HCT116 (cell line): ENCODE measurements around the gene PIEZO2. TPM values are rescaled to one million over a fixed set of nuclear protein-coding genes. Genes with fewer than 3 reads are reported as not detected.

ENCODE experiments used
- ATAC-seq: fragments of 200-7000 bp; cut with Tn5 transposase; 2 replicates; pipeline ENCODE4 v1.9.1; 2020; ENCODE audit warnings: mild to moderate bottlenecking, moderate library complexity
- BruUV-seq: library from RNA; stranded (reverse); fragments of 400-500 nt; replicated peaks from 2 replicates; lab custom pipeline; 2021; lab: Mats Ljungman, UMichigan
- CTCF ChIA-PET: fragments of 300-600 bp; sonication (Branson Sonifier 250); formaldehyde crosslinking; loops from one replicate; lab custom pipeline; 2021; ENCODE audit warnings: antibody characterized with exemption; lab: Charles Lee
- POLR2A ChIA-PET: fragments of 300-600, 350-600 bp; sonication (Branson Sonifier 250); formaldehyde crosslinking; loops from one replicate; lab custom pipeline; 2021; ENCODE audit warnings: antibody characterized with exemption; lab: Charles Lee
- RAD21 ChIA-PET, 2 experiments: fragments of 300-600 bp; sonication (Branson Sonifier 250); formaldehyde crosslinking; loops; one replicate each; lab custom pipeline; 2023; ENCODE audit warnings: low total read pairs in 2 of 2; ENCODE audit not compliant: uncharacterized antibody in 2 of 2, unreplicated experiment in 2 of 2, low non-redundant PET in 1 of 2; lab: Charles Lee
- DNase-seq: peaks from one replicate; pipeline ENCODE4 v3.0.0-alpha.2; 2010; ENCODE audit warnings: low read depth, low spot score
- H2AFZ ChIP-seq: fragments of 200-600 bp; shearing (Covaris generic), sonication (generic); 2 replicates; pipeline ENCODE4 v1.6.1; 2017; ENCODE audit warnings: low read depth, mixed run types, mixed read lengths, antibody characterized with exemption, low read length; ENCODE audit not compliant: poor library complexity, severe bottlenecking
- H3K27ac ChIP-seq: 2 replicates; pipeline ENCODE4 v1.5.1; 2012; ENCODE audit warnings: low read depth, low read length
- H3K27me3 ChIP-seq: fragments of 200-600 bp; sonication (generic); 2 replicates; pipeline ENCODE4 v1.6.1; 2016; ENCODE audit warnings: mixed run types, low read length, mixed read lengths; ENCODE audit not compliant: insufficient read depth
- H3K36me3 ChIP-seq, 2 experiments: fragments of 200-500 bp in 1 of 2; fragments of 200-600 bp in 1 of 2; sonication (Bioruptor generic) in 1 of 2; sonication (generic) in 1 of 2; 2 replicates each; pipeline versions ENCODE4 v1.5.1 to v1.6.1; 2014 to 2016; ENCODE audit warnings: low read length in 2 of 2, inconsistent platforms in 1 of 2, mixed read lengths in 1 of 2, mixed run types in 1 of 2; ENCODE audit not compliant: insufficient read depth in 2 of 2, control insufficient read depth in 1 of 2
- H3K4me1 ChIP-seq, 2 experiments: fragments of 200-600 bp in 1 of 2; sonication (generic) in 1 of 2; 2 replicates each; pipeline versions ENCODE4 v1.5.1 to v1.6.1; 2012 to 2017; ENCODE audit warnings: low read length in 2 of 2, inconsistent platforms in 1 of 2, mild to moderate bottlenecking in 1 of 2, mixed read lengths in 1 of 2, mixed run types in 1 of 2, moderate library complexity in 1 of 2; ENCODE audit not compliant: insufficient read depth in 2 of 2, control insufficient read depth in 1 of 2
- H3K4me2 ChIP-seq: fragments of 200-600 bp; sonication (generic); 2 replicates; pipeline ENCODE4 v1.6.1; 2017; ENCODE audit warnings: mixed run types, low read length, mixed read lengths
- H3K4me3 ChIP-seq, 2 experiments: fragments of 200-600 bp in 1 of 2; sonication (generic) in 1 of 2; replicated peaks in 1 of 2; 2 replicates each; pipeline ENCODE4 v1.5.1; 2011 to 2016; ENCODE audit warnings: low read length in 2 of 2, control low read depth in 1 of 2, low read depth in 1 of 2, mild to moderate bottlenecking in 1 of 2, mixed read lengths in 1 of 2, mixed run types in 1 of 2
- H3K79me2 ChIP-seq: fragments of 200-600 bp; sonication (generic); 2 replicates; pipeline ENCODE4 v1.6.1; 2017; ENCODE audit warnings: mild to moderate bottlenecking, mixed run types, low read length, moderate library complexity, mixed read lengths; ENCODE audit not compliant: insufficient read depth
- H3K9ac ChIP-seq: fragments of 200-600 bp; sonication (generic); 2 replicates; pipeline ENCODE4 v1.6.1; 2016; ENCODE audit warnings: low read length, mixed read lengths
- H3K9me2 ChIP-seq: fragments of 200-600 bp; sonication (generic), shearing (Covaris generic); 2 replicates; pipeline ENCODE4 v1.6.1; 2017; ENCODE audit warnings: mixed run types, mild to moderate bottlenecking, moderate library complexity; ENCODE audit not compliant: insufficient read depth
- H3K9me3 ChIP-seq, 2 experiments: fragments of 200-500 bp in 1 of 2; fragments of 200-600 bp in 1 of 2; sonication (Bioruptor generic) in 1 of 2; sonication (generic) in 1 of 2; 2 replicates each; pipeline ENCODE4 v1.6.1; 2014 to 2017; ENCODE audit warnings: low read length in 2 of 2, mixed read lengths in 2 of 2, inconsistent platforms in 1 of 2, low read depth in 1 of 2, mild to moderate bottlenecking in 1 of 2, mixed run types in 1 of 2, moderate library complexity in 1 of 2; ENCODE audit not compliant: control insufficient read depth in 1 of 2, insufficient read depth in 1 of 2
- H4K20me1 ChIP-seq: fragments of 200-600 bp; sonication (generic), shearing (Covaris generic); 2 replicates; pipeline ENCODE4 v1.6.1; 2017; ENCODE audit warnings: mixed run types, mild to moderate bottlenecking, moderate library complexity; ENCODE audit not compliant: insufficient read depth
- ATF3 ChIP-seq: IDR thresholded peaks from 2 replicates; pipeline ENCODE4 v1.6.1; 2012
- CBX3 ChIP-seq: IDR thresholded peaks from 2 replicates; pipeline ENCODE4 v1.6.1; 2012; ENCODE audit warnings: low read depth
- CTCF ChIP-seq, 3 experiments: fragments of 200-600 bp in 1 of 3; sonication (generic) in 1 of 3; IDR thresholded peaks in 2 of 3; conservative IDR thresholded peaks in 1 of 3; 2 replicates each; pipeline ENCODE4 v1.5.1; 2012 to 2017; ENCODE audit warnings: low read depth in 2 of 3, low read length in 2 of 3, antibody characterized with exemption in 1 of 3, borderline replicate concordance in 1 of 3, control low read depth in 1 of 3, mild to moderate bottlenecking in 1 of 3, mixed read lengths in 1 of 3, mixed run types in 1 of 3, moderate library complexity in 1 of 3; ENCODE audit not compliant: insufficient read depth in 1 of 3
- EGR1 ChIP-seq: IDR thresholded peaks from 2 replicates; pipeline ENCODE4 v1.6.1; 2012; ENCODE audit warnings: low read depth
- EZH2 ChIP-seq: fragments of 200-600 bp; sonication (generic); IDR thresholded peaks from 2 replicates; pipeline ENCODE4 v1.6.1; 2017; ENCODE audit warnings: antibody characterized with exemption, mixed run types
- EZH2phosphoT487 ChIP-seq: fragments of 200-600 bp; IDR thresholded peaks from 2 replicates; pipeline ENCODE4 v1.6.1; 2018; ENCODE audit warnings: antibody characterized with exemption, borderline replicate concordance
- FOSL1 ChIP-seq: IDR thresholded peaks from 2 replicates; pipeline ENCODE4 v1.6.1; 2012; ENCODE audit warnings: low read depth
- MAX ChIP-seq: IDR thresholded peaks from 2 replicates; pipeline ENCODE4 v1.6.1; 2012
- POLR2AphosphoS5 ChIP-seq: IDR thresholded peaks from 2 replicates; pipeline ENCODE4 v1.6.1; 2011; ENCODE audit warnings: mild to moderate bottlenecking, low read depth, low read length, moderate library complexity
- RAD21 ChIP-seq: IDR thresholded peaks from 2 replicates; pipeline ENCODE4 v1.6.1; 2012; ENCODE audit warnings: low read depth, mild to moderate bottlenecking
- REST ChIP-seq: IDR thresholded peaks from 2 replicates; pipeline ENCODE4 v1.6.1; 2012; ENCODE audit warnings: low read depth
- SIN3A ChIP-seq: IDR thresholded peaks from 2 replicates; pipeline ENCODE4 v1.6.1; 2012; ENCODE audit warnings: low read depth
- SP1 ChIP-seq: IDR thresholded peaks from 2 replicates; pipeline ENCODE4 v1.6.1; 2012; ENCODE audit warnings: low read depth
- SRF ChIP-seq: IDR thresholded peaks from 2 replicates; pipeline ENCODE4 v1.6.1; 2012; ENCODE audit warnings: low read depth
- TCF7L2 ChIP-seq: IDR thresholded peaks from 2 replicates; pipeline ENCODE4 v1.7.0; 2011; ENCODE audit warnings: borderline replicate concordance, inconsistent platforms; ENCODE audit not compliant: insufficient read depth, insufficient read length; ENCODE audit errors: extremely low read depth
- ZFX ChIP-seq: fragments of 450-650 bp; IDR thresholded peaks from 2 replicates; pipeline ENCODE4 v1.6.1; 2017
- ZNF274 ChIP-seq: fragments of 200-500 bp; sonication (Bioruptor generic); IDR thresholded peaks from 2 replicates; pipeline ENCODE4 v1.6.1; 2014; ENCODE audit warnings: mild to moderate bottlenecking, low read depth, low read length, inconsistent platforms
- intact Hi-C: fragments of 100-400 bp; cut with micrococcal nuclease; formaldehyde crosslinking; loops from 2 replicates; pipeline ENCODE4 v1.10.0; 2022
- total RNA-seq: library from RNA; stranded (reverse); gene quantifications from one replicate; pipeline ENCODE4 v1.2.1, GENCODE V29; 2021; ENCODE audit not compliant: unreplicated experiment

The PIEZO2 gene
- total RNA-seq, 1 experiment from 2014 or later, result 0.34 TPM

- H3K9me3 ChIP-seq, result no peaks in the 10 kb centered on the region
- no peak overlapping the region for H3K4me2 ChIP-seq
- TF ChIP-seq EZH2phosphoT487 (no peak), ZFX (no peak), FOSL1 (no peak), CBX3 (no peak), EGR1 (no peak), TCF7L2 (no peak), SRF (no peak), MAX (no peak), REST (no peak), POLR2AphosphoS5 (no peak), ZNF274 (no peak), CTCF (IDR thresholded peaks at IDR 0.05 in 2 of 3, conservative IDR thresholded peaks at IDR 0.05 in 1 of 3; ENCODE audit: borderline replicate concordance in 1 of 3, insufficient read depth in 1 of 3, low read depth in 2 of 3, low read length in 2 of 3) (no peak), RAD21 (no peak), EZH2 (no peak), SP1 (no peak), ATF3 (no peak), SIN3A (no peak)
- DNase-seq (no peak), ATAC-seq (no peak)
- RAD21 ChIA-PET, result no interaction called here
- no peaks in the 10 kb centered on the region for H3K79me2 ChIP-seq
- no peaks in the 10 kb centered on the region for H3K36me3 ChIP-seq
- H3K27me3 ChIP-seq, result peaks cover 16% of the 10 kb centered on the region
- H3K4me1 ChIP-seq, result peaks cover 2 to 9% of the 10 kb centered on the region in 2 experiments; a peak in 3 of 4 replicates
- H3K9me2 ChIP-seq, result no peaks in the 10 kb centered on the region
- no peak overlapping the region for H3K9ac ChIP-seq
- no peaks in the 10 kb centered on the region for H4K20me1 ChIP-seq
- CTCF ChIA-PET, result interaction anchor here (1.0 kb wide), 1 partner anchor 54 kb away, joined by 3 read pairs; no protein-coding TSS in a partner anchor
- POLR2A ChIA-PET, result no interaction called here
- H2AFZ ChIP-seq, result no peak overlapping the region
- H3K27ac ChIP-seq, result no peak overlapping the region
- no peak overlapping the region for H3K4me3 ChIP-seq
- BruUV-seq, result no TSS peak
- intact Hi-C loops, result no loop called here
Measured at GRCh38 chr18:10797896-10798295, 351.5 kb downstream of the PIEZO2 start.
